Stimulated activated CD8-positive, alpha-beta memory T cell treated with anti-CD3 and anti-CD28 coated beads, Interleukin-7, amount 100 ng/mL, for 48 hours (primary cell): ENCODE results near the gene RFT1.
"Not testable (repeated sequence)": the region's sequence is repeated elsewhere in the genome, so short reads cannot be mapped to it uniquely, and the experiment has no call there.

Experiments used
- DNase-seq, 2 donors: peaks; one replicate each; pipeline ENCODE4 v3.0.0-alpha.2; 2020; ENCODE audit warnings: low read depth in 1 of 2; ENCODE audit errors: extremely low read depth in 1 of 2

RFT1 gene

DNA sequence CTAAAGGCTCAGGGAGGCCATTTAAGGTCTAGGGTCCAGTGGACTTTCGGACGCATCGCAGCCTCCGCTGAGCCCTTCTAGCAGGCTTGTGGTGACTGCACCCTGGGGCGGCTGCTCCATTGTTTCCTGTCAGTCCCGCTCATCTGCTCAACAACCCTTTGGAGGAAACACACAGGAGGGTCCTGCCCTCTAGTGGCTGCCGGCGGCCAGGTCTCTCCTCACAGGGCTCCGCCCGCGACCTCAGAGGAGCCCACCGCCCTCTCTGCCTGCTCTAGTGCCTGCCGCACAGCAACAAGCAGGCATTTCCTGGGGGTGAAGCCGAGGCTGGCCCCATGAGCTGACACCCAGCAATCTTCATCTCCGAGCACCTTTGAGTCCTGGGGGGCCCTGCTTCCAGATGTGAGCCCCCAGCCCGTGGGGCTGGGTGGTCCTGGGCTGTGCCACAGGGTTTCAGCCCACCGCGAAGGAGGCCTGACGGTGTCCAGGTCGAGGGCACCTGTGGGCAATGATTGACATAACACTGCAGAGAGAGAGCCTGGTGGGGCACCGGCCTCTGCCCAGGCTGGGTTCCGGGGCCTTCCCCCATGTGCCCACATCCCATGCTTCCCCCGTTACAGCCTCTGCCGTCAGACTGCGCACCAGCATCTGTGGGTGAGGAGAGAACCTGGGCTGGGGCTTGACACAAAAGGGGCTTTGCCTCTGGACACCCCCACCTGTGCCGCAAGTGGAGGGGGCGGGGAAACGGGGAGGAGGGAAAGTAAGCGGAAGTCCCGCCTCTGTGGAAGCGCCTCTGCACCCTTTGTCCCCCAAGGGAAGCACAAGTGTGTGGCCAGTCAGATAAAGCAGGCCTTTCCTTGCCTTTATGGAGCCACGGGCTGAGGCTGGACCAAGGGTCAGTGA, 57.3 kb downstream of the RFT1 start:
- peak; percentile 68 to 80 for DNase-seq

- DNase-seq: no peak
Measured at GRCh38 chr3:53071882-53072431, 58.3 kb downstream of the RFT1 start.

- DNase-seq: no peak
Measured at GRCh38 chr3:53069422-53070068, 60.7 kb downstream of the RFT1 start.

DNA sequence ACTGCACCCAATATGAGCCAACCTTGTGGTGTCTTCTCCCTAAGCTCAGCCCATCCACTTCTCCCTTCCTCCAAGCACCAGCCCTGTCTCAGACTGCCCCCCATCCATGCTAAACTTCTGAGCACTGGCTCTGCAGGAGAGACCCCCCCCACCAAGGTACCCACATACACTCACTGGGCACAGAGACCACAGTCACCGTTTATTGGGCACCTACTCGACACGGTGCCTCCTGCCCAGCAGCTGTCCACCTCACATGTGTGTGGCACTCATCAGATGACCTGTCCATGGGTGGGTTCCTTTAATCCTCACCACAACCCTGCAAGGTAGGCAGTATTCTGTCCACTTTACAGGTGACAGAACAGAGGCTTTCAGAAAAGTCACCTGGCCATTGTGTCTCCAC, 62.1 kb downstream of the RFT1 start:
- no peak for DNase-seq

DNA sequence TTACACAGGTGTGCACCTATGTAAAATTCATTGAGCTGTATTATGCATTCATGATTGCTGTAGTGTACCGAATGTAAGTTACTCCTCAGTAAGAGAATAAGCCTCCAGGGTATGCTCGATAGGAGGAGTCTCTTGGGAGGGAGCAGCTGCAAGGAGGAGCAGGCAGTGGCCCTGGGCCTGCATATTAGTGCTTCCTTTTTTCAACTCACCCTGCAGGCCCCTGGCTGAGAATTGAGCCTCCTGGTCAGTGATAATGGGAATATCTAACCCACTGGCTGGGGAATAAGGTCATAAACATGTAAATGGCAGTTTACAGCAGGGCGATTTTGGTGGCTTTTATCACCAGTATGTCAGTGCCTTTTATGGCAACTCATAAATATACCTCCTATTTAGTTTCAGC, 62.7 kb downstream of the RFT1 start:
- DNase-seq: no peak

DNA sequence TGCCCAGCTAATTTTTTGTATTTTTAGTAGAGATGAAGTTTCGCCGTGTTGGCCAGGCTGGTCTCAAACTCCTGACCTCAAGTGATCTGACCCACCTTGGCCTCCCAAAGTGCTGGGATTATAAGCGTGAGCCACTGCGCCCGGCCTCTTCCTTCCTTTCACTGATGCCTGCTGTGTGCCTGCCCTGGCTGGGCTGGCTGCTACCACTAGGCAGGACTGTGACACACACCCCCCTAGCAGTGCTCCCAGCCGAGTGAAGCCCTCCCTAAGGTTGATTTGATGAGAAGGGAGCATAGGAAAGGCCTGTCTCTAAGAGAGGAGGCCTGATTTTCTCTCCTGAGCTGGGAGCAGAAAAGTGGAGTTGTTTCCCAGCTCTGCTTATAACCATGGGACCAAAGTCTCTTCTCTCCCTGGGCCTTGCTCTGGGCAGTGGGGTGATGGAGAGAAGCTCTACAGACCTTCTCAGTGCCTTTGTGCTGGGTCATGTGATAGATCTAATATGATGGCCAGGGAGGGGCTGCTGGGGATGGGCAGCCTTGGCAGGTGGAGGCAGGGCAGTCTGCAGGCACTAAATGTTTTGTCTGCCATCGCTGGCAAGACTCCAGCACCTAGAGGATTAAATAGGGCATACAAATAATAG, 64.3 kb downstream of the RFT1 start:
- DNase-seq: no peak

- DNase-seq: no peak
Measured at GRCh38 chr3:53062905-53063304, 67.3 kb downstream of the RFT1 start.

GRCh38 chr3:53056442-53056841, 73.8 kb downstream of the RFT1 start:
- DNase-seq: no peak

DNA sequence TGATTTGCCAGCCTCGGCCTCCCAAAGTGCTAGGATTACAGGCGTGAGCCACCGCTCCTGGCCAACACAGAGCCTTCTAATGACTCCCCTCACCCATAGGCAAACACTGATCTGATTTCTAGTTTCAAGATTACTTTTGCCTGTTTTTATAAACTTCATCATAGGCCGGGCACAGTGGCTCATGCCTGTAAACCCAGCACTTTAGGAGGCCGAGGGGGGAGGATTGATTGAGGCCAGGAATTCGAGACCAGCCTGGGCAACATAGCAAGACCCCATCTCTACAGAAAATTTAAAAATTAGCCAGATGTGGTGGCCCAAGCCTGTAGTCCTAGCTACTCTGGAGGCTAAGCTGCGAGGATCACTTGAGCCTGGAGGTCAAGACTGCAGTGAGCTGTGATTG, 76.0 kb downstream of the RFT1 start:
- not testable (repeated sequence) for DNase-seq

GRCh38 chr3:53051929-53052328, 78.3 kb downstream of the RFT1 start:
- no peak for DNase-seq

DNA sequence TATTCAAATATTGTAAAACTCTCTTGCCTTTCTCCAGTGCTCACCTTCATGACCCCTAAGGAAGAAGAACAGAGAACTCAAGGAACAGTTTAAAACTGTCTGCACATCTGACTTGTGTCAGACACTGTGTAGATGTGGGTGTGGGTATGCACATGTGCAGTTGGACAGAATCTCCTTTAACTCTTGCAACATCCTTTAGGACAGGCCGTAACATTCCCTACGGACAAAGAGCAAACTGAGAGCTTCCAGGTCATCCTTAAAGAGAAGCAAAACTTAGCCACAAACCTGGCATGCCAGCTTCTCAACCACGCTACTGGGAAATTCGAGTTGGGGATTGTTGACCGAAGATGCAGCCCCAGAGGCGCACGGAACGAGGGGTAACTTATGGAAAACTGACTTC, 80.2 kb downstream of the RFT1 start:
- DNase-seq: no peak

GRCh38 chr3:53046171-53047170, 83.8 kb downstream of the RFT1 start:
- peak in 1 of 2 donors; percentile 33 for DNase-seq

DNA sequence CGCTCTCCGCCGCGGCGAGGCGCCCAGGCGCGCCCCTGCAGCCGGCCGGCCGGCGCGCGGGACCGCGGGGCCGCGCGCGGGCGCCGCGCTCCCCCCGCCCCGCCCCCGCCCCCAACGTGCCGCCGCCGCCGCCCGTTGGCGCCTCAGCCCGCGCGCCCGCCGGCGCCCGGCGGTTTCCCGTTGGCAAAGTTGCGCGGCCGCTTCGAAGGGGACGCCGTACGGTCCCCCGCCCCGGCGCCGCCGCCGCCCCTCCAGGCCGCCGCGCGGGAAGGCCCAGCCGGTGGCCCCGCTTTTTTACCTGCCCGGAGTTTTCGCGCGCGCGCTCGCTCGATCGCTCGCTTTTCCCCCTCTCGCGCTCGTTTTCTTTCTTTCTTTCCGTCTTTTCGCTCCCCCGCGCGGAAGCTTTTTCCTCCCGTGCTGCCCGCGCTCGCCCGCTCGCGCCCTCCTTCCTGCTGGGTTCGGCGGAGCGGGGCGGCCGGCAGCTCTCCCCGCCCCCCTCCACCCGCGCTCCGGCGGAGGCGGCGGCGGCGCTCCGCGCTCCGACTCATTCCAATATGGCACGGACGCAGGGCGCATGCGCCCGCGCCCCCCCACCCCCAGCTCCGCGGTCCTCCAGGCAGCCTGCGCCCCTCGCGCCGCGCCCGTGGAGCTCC, 84.6 kb downstream of the RFT1 start, which contains the start of gene SFMBT1:
TSS of gene SFMBT1 (minus strand) at position 556 of the 653 bp plus-strand sequence. CDS start 76,945 bp downstream, outside the sequence.
- peak in 1 of 2 donors; percentile 43 for DNase-seq

- peak in 1 of 2 donors; percentile 23 for DNase-seq
Measured at GRCh38 chr3:53044711-53045517, 85.3 kb downstream of the RFT1 start.

GRCh38 chr3:53044371-53044710, 85.9 kb downstream of the RFT1 start:
- no peak for DNase-seq

GRCh38 chr3:53043738-53044137, 86.5 kb downstream of the RFT1 start:
- no peak for DNase-seq

- no peak for DNase-seq
Measured at GRCh38 chr3:53042651-53043050, 87.6 kb downstream of the RFT1 start.

- DNase-seq: no peak
Measured at GRCh38 chr3:53040351-53040820, 89.8 kb downstream of the RFT1 start.

- no peak for DNase-seq
Measured at GRCh38 chr3:53039376-53039752, 90.9 kb downstream of the RFT1 start.
